ENCODE data around the gene RNF224. TPM values are rescaled to one million over a fixed set of nuclear protein-coding genes. Genes with fewer than 3 reads are reported as not detected.

RNF224 gene
- total RNA-seq, 2 donors from 2014 or later: not detected

DNA sequence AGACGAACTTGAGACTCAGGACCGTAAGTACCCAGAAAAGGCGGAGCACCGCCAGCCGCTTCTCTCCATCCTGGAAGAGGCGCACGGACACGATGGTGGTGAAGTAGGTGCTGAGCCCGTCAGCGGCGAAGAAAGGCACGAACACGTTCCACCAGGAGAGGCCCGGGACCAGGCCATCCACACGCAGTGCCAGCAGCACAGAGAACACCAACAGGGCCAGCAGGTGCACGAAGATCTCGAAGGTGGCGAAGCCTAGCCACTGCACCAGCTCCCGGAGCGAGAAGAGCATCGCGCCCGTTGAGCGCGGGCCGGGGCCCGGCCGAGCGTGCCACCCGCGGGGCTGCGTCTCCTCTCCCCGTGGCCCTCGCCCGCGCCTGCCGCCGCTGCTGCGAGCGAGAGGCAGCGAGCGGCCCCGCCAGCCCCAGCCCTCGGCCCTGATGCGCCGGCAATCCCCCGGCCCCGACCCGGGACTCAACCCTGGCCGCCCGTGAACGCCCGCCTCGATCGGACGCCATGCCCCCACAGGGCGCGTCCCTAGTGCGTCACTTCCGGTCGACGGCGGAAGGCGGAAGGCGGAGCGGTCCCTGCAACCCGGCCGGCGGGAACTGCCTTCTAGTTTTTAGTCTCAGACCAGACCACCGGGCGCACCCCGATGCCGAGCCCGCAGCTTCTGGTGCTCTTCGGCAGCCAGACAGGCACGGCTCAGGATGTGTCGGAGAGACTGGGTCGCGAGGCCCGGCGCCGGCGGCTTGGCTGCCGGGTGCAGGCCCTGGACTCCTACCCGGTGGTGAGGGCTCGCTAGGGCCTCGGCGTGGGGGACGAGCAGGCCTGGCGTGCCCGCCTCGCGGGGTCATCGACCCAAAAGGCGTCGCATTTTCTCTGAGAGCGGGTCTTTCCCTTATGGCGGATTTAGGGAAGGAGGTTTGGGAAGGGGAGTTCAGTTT lies 21.9 kb upstream of the RNF224 start, which contains the start of the genes NDOR1 and TMEM203:
NDOR1 (plus strand) TSS at position 575 of the 944 bp plus-strand sequence; CDS start at position 653, 78 bp downstream.
TMEM203 (minus strand) TSS at position 523 of the 944 bp plus-strand sequence; CDS start at position 289, 234 bp downstream.
- peak; percentile 87 to 95 for DNase-seq
- intact Hi-C loops (cut with DNase I, micrococcal nuclease): no loop called here
- ATAC-seq: peak; percentile 64

GRCh38 chr9:137206602-137207001 lies 20.7 kb upstream of the RNF224 start:
- intact Hi-C loops (cut with DNase I, micrococcal nuclease): no loop called here
- no peak for ATAC-seq
- no peak for DNase-seq

DNA sequence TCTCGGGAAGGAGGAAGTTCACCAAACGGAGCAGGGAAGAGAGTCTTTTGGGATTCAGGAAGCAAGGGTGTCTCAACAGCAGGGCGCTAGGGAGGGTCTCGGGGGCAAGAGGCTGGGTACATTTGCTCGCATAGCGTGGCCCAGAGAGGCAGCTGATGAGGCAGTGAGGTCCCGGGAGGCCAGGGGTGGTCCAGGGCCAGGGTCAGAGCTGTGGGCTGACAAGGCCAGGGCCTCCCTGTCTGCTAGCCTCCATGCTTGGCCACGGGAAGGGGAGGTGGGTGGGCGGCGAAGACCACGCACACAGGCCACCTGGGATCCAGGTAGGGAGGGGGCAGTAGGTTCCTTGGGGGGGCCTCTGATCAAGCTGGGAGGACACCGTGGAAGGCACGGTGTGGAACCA lies 15.8 kb upstream of the RNF224 start:
- DNase-seq (no peak), ATAC-seq (no peak)
- intact Hi-C loops (cut with DNase I, micrococcal nuclease): no loop called here

- ATAC-seq (no peak), DNase-seq (peak in 1 of 2 donors; percentile 6)
- intact Hi-C loops (cut with DNase I, micrococcal nuclease): no loop called here
Observed at GRCh38 chr9:137212520-137212919, 14.8 kb upstream of the RNF224 start.

DNA sequence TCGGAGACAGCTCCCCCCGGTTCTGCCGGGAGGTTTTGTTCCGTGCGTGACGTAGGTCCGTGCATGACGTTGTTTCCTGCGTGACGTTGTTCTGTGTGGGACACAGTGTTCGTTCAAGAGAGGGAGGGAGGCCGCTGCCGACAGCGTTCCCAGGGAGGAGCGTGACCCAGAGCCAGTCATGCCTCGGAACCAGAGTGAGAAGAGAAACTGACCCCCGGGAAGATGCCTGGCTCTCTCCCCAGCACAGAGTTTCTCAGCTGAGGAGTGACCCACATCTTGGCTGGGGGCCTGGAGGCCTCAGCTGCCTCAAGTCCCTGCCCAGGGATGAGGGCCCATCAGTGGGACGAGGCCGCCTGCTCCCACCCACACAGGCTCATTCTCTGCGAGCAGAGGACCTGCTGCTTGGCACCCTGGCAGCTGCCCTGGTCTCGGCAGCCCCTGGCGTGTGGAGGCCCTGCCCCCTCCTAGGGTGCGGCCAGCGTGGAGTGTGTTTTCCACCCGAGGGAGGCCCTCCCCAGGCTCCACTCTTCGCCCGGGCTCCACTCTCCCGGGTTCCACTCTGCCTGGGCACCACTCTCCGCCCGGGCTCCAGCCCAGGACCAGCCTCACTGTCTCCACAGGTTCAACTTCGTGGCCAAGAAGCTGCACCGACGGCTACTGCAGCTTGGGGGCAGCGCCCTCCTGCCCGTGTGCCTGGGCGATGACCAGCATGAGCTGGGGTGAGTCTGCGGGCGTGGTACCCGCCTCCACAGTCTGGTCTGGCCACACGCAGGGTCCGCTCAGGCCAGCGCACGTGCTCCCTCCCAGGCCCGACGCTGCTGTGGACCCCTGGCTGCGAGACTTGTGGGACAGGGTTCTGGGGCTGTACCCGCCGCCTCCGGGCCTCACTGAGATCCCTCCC lies 13.9 kb upstream of the RNF224 start:
- ATAC-seq (no peak), DNase-seq (peak in 1 of 2 donors; percentile 23)
- intact Hi-C loops (cut with DNase I, micrococcal nuclease): no loop called here

DNA sequence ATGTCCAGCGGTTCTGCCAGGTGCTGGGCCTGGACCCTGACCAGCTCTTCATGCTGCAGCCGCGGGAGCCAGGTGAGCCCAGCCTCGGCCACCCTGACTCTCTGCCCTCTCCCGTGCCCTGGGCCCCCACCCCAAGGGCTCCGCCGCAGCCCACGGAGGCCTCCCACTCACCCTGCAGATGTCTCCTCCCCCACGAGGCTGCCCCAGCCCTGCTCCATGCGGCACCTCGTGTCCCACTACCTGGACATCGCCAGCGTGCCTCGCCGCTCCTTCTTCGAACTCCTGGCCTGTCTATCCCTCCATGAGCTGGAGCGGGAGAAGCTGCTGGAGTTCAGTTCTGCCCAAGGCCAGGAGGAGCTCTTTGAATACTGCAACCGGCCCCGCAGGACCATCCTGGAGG lies 12.7 kb upstream of the RNF224 start:
- DNase-seq: no peak

GRCh38 chr9:137215196-137215986 lies 11.9 kb upstream of the RNF224 start:
- DNase-seq: no peak
- intact Hi-C loops (cut with DNase I, micrococcal nuclease): no loop called here
- ATAC-seq: no peak

More for the DNA sequence above, 12.7 kb upstream of the RNF224 start:
- no peak for ATAC-seq
- intact Hi-C loops (cut with DNase I, micrococcal nuclease): no loop called here

DNA sequence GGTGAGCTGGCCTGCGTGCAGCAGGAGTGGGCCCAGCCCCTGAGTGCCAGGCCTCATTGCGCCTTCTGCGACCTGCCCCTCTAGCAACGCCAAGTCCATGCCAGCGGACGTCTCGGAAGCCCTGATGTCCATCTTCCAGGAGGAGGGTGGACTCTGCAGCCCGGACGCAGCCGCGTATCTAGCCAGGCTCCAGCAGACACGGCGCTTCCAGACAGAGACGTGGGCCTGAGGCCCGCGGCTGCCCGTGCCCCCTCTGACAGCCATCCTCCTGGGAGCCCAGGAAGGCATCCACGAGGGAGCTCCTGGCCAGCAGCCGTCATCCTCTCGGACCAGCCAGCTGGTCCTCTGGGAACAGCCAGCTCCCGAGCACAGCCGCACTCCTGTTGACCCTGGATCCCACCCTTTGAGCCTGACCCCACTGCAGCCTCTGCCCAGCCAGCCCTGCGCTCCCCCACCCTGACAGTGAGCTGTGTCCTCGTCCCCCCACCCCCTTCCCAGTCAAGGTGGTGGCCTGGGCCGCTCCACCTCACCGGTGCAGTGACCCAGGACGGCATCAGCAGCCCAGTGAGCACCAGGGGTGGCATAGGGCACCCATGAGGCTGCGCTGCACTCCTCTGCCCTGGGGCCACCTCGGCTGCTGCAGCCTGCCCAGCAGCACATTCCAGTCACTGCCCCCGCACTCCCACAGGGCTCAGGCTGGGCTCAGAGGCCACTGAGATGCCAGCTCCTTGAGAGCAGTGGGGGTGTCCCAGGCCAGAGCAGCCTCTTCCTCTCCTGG lies 10.9 kb upstream of the RNF224 start:
- DNase-seq: peak in 1 of 2 donors; percentile 8
- intact Hi-C loops (cut with DNase I, micrococcal nuclease): no loop called here

GRCh38 chr9:137217276-137218211 lies 9.8 kb upstream of the RNF224 start:
- intact Hi-C loops (cut with DNase I, micrococcal nuclease): no loop called here
- DNase-seq: peak; percentile 92
- peak; percentile 80 for ATAC-seq

More for the DNA sequence above, 10.9 kb upstream of the RNF224 start:
- ATAC-seq: no peak

DNA sequence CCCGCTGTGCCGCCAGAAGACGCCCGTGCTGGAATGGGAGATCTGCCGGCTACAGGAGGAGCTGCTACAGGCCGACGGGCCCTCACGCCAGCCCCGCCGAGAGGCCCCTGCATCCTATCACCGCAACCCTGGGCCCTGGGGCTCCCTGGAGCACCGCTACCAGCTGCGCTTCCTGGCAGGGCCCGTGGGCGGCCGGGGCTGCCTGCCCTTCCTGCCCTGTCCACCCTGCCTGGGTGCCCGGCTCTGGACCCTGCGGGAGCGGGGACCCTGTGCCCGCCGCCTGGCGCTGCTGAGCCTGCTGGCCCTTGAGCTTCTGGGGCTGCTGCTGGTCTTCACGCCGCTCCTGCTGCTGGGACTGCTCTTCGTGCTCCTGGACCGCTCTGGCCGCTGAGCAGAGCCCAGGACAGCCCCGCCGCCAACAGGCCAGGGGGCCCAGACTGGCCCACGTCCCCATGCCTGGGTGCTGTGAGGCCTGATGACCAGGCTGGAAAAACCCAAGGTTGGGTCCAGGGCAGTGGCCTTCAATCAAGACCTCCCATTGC lies 9.0 kb upstream of the RNF224 start:
- intact Hi-C loops (cut with DNase I, micrococcal nuclease): no loop called here
- DNase-seq (peak in 1 of 2 donors; percentile 7), ATAC-seq (no peak)

GRCh38 chr9:137218754-137219271 lies 8.5 kb upstream of the RNF224 start:
- ATAC-seq (peak; percentile 38), DNase-seq (peak; percentile 68 to 76)
- intact Hi-C loops (cut with DNase I, micrococcal nuclease): no loop called here

DNA sequence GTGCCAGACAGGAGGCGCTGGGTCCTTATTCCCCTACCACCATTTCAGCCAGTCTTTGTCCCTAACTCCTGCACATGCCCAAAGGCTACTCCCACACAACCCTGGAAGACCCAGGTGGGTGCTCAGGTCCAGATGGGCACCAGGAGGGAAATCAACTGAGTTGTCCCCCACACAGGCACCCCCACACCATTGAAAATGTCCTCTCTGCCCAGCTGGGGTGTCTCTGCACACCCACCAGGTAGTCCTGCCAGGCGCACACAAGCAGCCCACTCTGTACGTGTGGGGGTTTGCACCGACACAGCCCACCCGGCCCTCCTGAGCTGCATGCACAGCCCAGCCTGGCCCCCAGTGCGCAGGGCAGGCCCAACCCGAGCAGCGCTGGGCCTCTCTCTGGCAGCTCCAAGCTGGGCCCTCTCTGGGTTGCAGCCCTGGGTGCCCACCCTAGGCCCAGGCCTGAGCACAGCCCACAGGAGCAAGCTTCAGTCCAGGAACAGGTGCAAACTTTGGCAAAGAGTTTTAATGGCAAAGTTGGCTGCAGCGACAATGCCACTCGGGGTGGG lies 7.5 kb upstream of the RNF224 start:
- DNase-seq (no peak), ATAC-seq (no peak)
- intact Hi-C loops (cut with DNase I, micrococcal nuclease): loop anchor here in 1 of 2 donors (10.0 kb wide), 1 partner anchor 45 kb away; the partner anchor contains the start of genes LRRC26 and TMEM210

DNA sequence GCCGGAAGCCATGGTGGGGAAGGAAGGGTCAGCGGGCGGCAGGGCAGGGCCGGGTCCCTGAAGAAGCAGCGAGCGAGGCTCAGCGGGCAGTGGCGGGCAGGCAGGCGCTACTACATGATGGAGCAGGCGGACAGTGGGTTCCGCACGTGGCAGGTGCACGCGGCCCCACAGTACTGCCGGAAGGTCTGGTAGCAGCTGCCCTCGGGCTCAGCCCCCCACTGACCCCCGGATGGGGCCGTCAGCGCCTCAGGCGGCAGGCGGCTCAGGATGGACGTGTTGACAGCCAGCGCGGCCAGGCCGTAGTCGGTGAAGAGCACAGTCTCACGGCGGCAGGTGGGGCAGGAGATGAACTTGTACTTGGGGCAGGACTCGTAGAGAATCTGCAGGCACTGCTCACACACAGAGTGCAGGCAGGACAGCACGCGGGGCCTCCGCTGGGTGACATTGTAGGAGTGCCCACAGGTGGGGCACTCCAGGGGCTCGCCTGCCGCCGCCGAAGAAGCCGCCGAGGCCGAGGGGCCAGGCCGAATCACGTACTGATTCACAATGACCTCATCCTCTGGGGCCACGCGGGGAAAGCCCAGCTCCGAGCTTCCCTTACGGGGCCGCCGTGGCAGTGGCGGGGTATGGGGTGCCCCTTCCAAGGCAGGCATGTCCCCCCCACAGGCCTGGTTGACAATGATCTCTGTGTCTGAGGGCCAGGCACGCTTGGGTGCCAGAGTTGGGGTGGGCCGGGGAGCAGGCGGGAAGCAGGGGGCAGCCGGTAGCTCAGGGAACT lies 6.8 kb upstream of the RNF224 start:
- intact Hi-C loops (cut with DNase I, micrococcal nuclease): loop anchor here in 1 of 2 donors (10.0 kb wide), 1 partner anchor 46 kb away; the partner anchor contains the start of genes LRRC26 and TMEM210
- no peak for ATAC-seq
- no peak for DNase-seq

DNA sequence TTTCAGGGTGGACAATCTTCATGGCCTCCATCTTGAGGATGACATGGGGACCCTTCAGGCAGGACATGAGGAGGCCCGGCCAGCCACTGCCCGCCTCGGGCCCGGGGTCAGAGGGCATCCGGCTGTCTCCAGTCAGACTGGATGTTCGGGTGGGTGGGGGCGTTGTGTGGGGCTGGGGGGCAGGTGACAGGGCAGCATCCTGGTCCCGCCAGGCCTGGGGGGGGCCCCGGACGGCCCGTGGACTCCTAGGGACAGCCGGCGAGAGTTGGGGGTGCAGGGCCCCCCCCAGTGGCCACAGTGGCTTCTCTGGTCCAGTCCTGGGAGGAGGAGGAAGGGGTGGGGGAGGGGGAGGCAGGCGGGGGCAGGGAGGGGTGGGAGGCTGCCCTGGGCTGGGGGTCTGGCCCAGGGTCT lies 6.2 kb upstream of the RNF224 start:
- ATAC-seq (no peak), DNase-seq (no peak)
- intact Hi-C loops (cut with DNase I, micrococcal nuclease): loop anchor here in 1 of 2 donors (10.0 kb wide), 1 partner anchor 46 kb away; the partner anchor contains the start of genes LRRC26 and TMEM210
